GM19239 (cell line): Measurements from ENCODE around the gene RAB3GAP2.
"Not testable (repeated sequence)": the region's sequence is repeated elsewhere in the genome, so short reads cannot be mapped to it uniquely, and the experiment has no call there.

Source experiments
- DNase-seq: peaks from one replicate; pipeline ENCODE4 v3.0.0; 2011; ENCODE audit warnings: low spot score; ENCODE audit not compliant: insufficient read length
- FAIRE-seq: peaks from 2 replicates; lab custom pipeline; 2011; peaks lifted over from hg19 to GRCh38; lab: Jason Lieb, UNC

The RAB3GAP2 gene

GRCh38 chr1:220158530-220158929 lies 113.7 kb downstream of the RAB3GAP2 start:
- FAIRE-seq = not testable (repeated sequence)

GRCh38 chr1:220157738-220158137 lies 114.5 kb downstream of the RAB3GAP2 start:
- no peak for DNase-seq
- FAIRE-seq = no peak

More at GRCh38 chr1:220158530-220158929, 113.7 kb downstream of the RAB3GAP2 start:
- not testable (repeated sequence) for DNase-seq

- no peak for FAIRE-seq
Observed at GRCh38 chr1:220156620-220157146, 115.6 kb downstream of the RAB3GAP2 start.

GRCh38 chr1:220153147-220153546 lies 119.1 kb downstream of the RAB3GAP2 start:
- no peak for DNase-seq
- no peak for FAIRE-seq

More at GRCh38 chr1:220156620-220157146, 115.6 kb downstream of the RAB3GAP2 start:
- no peak for DNase-seq

- FAIRE-seq = peak; percentile 11
- DNase-seq = no peak
Observed at GRCh38 chr1:220151454-220151853, 120.8 kb downstream of the RAB3GAP2 start.

GRCh38 chr1:220149742-220150141 lies 122.5 kb downstream of the RAB3GAP2 start:
- FAIRE-seq (peak; percentile 47), DNase-seq (no peak)

- DNase-seq = no peak
- FAIRE-seq = no peak
Observed at GRCh38 chr1:220144051-220144450, 128.2 kb downstream of the RAB3GAP2 start.

- FAIRE-seq (no peak), DNase-seq (no peak)
Observed at GRCh38 chr1:220139966-220140365, 132.3 kb downstream of the RAB3GAP2 start.

GRCh38 chr1:220137019-220137786 lies 135.1 kb downstream of the RAB3GAP2 start:
- FAIRE-seq (peak; percentile 73), DNase-seq (no peak)

GRCh38 chr1:220135755-220136154 lies 136.5 kb downstream of the RAB3GAP2 start:
- no peak for DNase-seq
- FAIRE-seq = no peak

GRCh38 chr1:220129479-220130210 lies 142.6 kb downstream of the RAB3GAP2 start:
- DNase-seq = no peak
- no peak for FAIRE-seq

GRCh38 chr1:220127076-220127475 lies 145.2 kb downstream of the RAB3GAP2 start:
- no peak for DNase-seq
- no peak for FAIRE-seq

GRCh38 chr1:220124542-220124941 lies 147.7 kb downstream of the RAB3GAP2 start:
- FAIRE-seq = no peak

GRCh38 chr1:220123889-220124288 lies 148.4 kb downstream of the RAB3GAP2 start:
- DNase-seq = no peak

More at GRCh38 chr1:220124542-220124941, 147.7 kb downstream of the RAB3GAP2 start:
- no peak for DNase-seq

GRCh38 chr1:220123066-220123465 lies 149.2 kb downstream of the RAB3GAP2 start:
- DNase-seq = no peak
- no peak for FAIRE-seq

More at GRCh38 chr1:220123889-220124288, 148.4 kb downstream of the RAB3GAP2 start:
- FAIRE-seq = no peak

- no peak for FAIRE-seq
- no peak for DNase-seq
Observed at GRCh38 chr1:220121791-220122530, 150.3 kb downstream of the RAB3GAP2 start.

GRCh38 chr1:220119043-220119512 lies 153.2 kb downstream of the RAB3GAP2 start:
- DNase-seq (no peak), FAIRE-seq (peak; percentile 8)

GRCh38 chr1:220113136-220113695 lies 159.0 kb downstream of the RAB3GAP2 start:
- peak; percentile 77 for FAIRE-seq

GRCh38 chr1:220112600-220112999 lies 159.7 kb downstream of the RAB3GAP2 start:
- DNase-seq, FAIRE-seq: not testable (repeated sequence)

More at GRCh38 chr1:220113136-220113695, 159.0 kb downstream of the RAB3GAP2 start:
- no peak for DNase-seq

- FAIRE-seq, DNase-seq: not testable (repeated sequence)
Observed at GRCh38 chr1:220110473-220110872, 161.8 kb downstream of the RAB3GAP2 start.
